ENCODE measurements around the gene NPAT. TPM values are rescaled to one million over a fixed set of nuclear protein-coding genes. Genes with fewer than 3 reads are reported as not detected.

Gene NPAT
- 10 to 100 TPM; 18.8 to 21.0 TPM for total RNA-seq

DNA sequence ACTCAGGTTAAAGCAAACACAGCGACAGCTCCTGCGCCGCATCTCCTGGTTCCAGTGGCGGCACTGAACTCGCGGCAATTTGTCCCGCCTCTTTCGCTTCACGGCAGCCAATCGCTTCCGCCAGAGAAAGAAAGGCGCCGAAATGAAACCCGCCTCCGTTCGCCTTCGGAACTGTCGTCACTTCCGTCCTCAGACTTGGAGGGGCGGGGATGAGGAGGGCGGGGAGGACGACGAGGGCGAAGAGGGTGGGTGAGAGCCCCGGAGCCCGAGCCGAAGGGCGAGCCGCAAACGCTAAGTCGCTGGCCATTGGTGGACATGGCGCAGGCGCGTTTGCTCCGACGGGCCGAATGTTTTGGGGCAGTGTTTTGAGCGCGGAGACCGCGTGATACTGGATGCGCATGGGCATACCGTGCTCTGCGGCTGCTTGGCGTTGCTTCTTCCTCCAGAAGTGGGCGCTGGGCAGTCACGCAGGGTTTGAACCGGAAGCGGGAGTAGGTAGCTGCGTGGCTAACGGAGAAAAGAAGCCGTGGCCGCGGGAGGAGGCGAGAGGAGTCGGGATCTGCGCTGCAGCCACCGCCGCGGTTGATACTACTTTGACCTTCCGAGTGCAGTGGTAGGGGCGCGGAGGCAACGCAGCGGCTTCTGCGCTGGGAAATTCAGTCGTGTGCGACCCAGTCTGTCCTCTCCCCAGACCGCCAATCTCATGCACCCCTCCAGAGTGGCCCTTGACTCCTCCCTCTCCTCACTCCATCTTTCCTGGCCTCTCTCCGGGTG, at the start of gene NPAT, which contains the start of gene ATM:
Gene NPAT (minus strand): TSS at position 65 of the 774 bp plus-strand sequence. CDS start 102 bp downstream, outside the sequence.
Gene ATM (plus strand): TSS at position 494 of the 774 bp plus-strand sequence. CDS start 4,558 bp downstream, outside the sequence.
- peak; percentile 95 for ATAC-seq (ENCODE audit: insufficient number of reproducible peaks, low FRiP score, low read depth)
- Histone ChIP-seq H3K4me3 (peak within 1 kb of the TSS; percentile 88), H3K27me3 (replicated peaks; ENCODE audit: insufficient read depth) (no peaks in the 10 kb centered on the region), H3K9me3 (no peaks in the 10 kb centered on the region), H3K4me1 (ENCODE audit: control insufficient read depth in 1 of 2, low read depth in 2 of 2) (peaks cover 22 to 49% of the 10 kb centered on the region in 2 donors), H3K36me3 (no peaks in the 10 kb centered on the region), H3K27ac (peak within 1 kb of the TSS; percentile 94 to 95)
- DNase-seq (ENCODE audit: low spot score) = peak; percentile 92
- TF ChIP-seq, protein P1, sequence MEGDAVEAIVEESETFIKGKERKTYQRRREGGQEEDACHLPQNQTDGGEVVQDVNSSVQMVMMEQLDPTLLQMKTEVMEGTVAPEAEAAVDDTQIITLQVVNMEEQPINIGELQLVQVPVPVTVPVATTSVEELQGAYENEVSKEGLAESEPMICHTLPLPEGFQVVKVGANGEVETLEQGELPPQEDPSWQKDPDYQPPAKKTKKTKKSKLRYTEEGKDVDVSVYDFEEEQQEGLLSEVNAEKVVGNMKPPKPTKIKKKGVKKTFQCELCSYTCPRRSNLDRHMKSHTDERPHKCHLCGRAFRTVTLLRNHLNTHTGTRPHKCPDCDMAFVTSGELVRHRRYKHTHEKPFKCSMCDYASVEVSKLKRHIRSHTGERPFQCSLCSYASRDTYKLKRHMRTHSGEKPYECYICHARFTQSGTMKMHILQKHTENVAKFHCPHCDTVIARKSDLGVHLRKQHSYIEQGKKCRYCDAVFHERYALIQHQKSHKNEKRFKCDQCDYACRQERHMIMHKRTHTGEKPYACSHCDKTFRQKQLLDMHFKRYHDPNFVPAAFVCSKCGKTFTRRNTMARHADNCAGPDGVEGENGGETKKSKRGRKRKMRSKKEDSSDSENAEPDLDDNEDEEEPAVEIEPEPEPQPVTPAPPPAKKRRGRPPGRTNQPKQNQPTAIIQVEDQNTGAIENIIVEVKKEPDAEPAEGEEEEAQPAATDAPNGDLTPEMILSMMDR (IDR thresholded peaks at IDR 0.05) = peak; percentile 46

DNA sequence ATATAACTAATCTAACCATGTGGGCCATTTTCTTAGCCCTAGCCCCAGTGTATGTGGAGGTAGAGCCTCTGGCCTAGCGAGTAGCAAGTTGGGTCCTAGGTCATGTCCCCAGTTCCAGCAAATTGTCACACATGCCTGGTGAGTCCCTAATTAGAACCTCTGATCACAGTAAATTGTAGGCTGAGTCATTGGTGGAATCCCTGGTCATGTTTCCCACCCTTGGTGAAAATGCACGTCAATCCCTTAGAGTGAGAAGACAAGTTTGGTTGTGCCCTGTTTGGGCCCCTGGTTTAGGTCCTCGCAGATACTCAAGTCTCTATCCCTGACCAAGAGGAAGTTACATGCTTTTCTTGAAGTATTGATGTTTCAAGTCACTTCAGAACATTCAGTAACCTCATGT, 47.1 kb upstream of the NPAT start:
- H3K4me1 ChIP-seq (ENCODE audit: control insufficient read depth in 1 of 2, low read depth in 2 of 2) = no peaks in the 10 kb centered on the region
- H3K36me3 ChIP-seq = peaks cover 25% of the 10 kb centered on the region
- DNase-seq (ENCODE audit: low spot score) = no peak
- H3K4me3 ChIP-seq = no peak overlapping the region
- no peak overlapping the region for H3K27ac ChIP-seq
- TF ChIP-seq, protein P1 (IDR thresholded peaks at IDR 0.05) = no peak
- H3K9me3 ChIP-seq = no peaks in the 10 kb centered on the region
- no peaks in the 10 kb centered on the region for H3K27me3 ChIP-seq (replicated peaks; ENCODE audit: insufficient read depth)
- no peak for ATAC-seq (ENCODE audit: insufficient number of reproducible peaks, low FRiP score, low read depth)

DNA sequence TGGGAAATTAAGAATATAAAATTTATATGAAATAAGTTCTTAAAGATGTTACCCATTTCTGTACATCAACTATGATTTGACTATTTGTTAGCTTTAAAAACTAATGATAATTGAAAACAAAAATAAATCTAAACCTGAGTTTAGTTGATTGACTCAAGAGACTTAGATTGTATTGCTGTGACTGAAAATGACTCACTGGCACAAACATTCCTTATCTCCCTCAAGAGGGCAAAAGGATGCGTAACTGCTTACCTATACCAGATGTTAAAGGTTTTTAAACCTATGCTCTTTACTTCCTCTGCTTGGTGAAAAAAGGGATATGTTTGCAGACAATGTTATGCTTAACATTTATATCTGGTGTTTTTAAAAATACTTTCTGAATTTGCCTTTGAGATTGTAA, 30.7 kb upstream of the NPAT start:
- H3K4me3 ChIP-seq = no peak overlapping the region
- TF ChIP-seq, protein P1 (IDR thresholded peaks at IDR 0.05) = no peak
- DNase-seq (ENCODE audit: low spot score) = no peak
- no peaks in the 10 kb centered on the region for H3K27me3 ChIP-seq (replicated peaks; ENCODE audit: insufficient read depth)
- no peaks in the 10 kb centered on the region for H3K4me1 ChIP-seq (ENCODE audit: control insufficient read depth in 1 of 2, low read depth in 2 of 2)
- no peak for ATAC-seq (ENCODE audit: insufficient number of reproducible peaks, low FRiP score, low read depth)
- no peaks in the 10 kb centered on the region for H3K9me3 ChIP-seq
- no peak overlapping the region for H3K27ac ChIP-seq
- H3K36me3 ChIP-seq = peaks cover 44% of the 10 kb centered on the region

DNA sequence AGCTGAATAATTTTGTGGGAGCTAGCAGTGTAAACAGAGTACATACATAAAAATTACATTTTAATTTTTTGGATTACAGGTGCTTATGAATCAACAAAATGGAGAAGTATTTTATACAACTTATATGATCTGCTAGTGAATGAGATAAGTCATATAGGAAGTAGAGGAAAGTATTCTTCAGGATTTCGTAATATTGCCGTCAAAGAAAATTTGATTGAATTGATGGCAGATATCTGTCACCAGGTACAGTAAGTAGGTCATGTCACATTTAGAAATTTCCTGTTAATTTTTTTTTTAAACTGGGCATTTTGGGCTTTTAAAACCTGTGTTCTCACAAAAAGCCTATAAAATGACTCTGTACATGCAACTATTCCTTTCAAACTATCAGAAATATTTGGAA, 24.4 kb upstream of the NPAT start:
- TF ChIP-seq, protein P1 (IDR thresholded peaks at IDR 0.05) = no peak
- H3K4me1 ChIP-seq (ENCODE audit: control insufficient read depth in 1 of 2, low read depth in 2 of 2) = no peaks in the 10 kb centered on the region
- no peak overlapping the region for H3K27ac ChIP-seq
- H3K27me3 ChIP-seq (replicated peaks; ENCODE audit: insufficient read depth) = no peaks in the 10 kb centered on the region
- ATAC-seq (ENCODE audit: insufficient number of reproducible peaks, low FRiP score, low read depth) (no peak), DNase-seq (ENCODE audit: low spot score) (no peak)
- H3K36me3 ChIP-seq = peaks cover 20% of the 10 kb centered on the region
- no peak overlapping the region for H3K4me3 ChIP-seq
- H3K9me3 ChIP-seq = no peaks in the 10 kb centered on the region

DNA sequence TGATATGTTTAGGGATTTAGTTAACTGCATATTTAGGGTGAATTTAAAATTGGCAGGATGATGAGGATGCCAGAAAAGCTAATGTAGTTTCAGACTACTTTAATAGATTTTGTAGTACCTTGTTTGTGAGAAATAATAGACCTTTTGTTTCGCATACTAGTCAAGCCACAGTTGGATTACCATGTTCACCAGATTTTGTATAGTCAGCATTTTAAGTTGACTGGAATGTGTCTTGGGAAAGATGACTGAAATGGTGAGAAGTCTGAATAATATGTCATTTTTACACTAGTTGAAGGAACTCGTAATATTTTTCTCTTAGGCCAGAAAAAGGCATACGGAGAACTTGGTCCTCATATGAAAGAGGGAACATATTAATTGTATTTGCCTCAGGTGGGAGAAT, 23.9 kb upstream of the NPAT start:
- no peaks in the 10 kb centered on the region for H3K9me3 ChIP-seq
- ATAC-seq (ENCODE audit: insufficient number of reproducible peaks, low FRiP score, low read depth) (no peak), DNase-seq (ENCODE audit: low spot score) (no peak)
- peaks cover 20% of the 10 kb centered on the region for H3K36me3 ChIP-seq
- TF ChIP-seq, protein P1 (IDR thresholded peaks at IDR 0.05) = no peak
- H3K4me3 ChIP-seq = no peak overlapping the region
- no peaks in the 10 kb centered on the region for H3K4me1 ChIP-seq (ENCODE audit: control insufficient read depth in 1 of 2, low read depth in 2 of 2)
- H3K27ac ChIP-seq = no peak overlapping the region
- no peaks in the 10 kb centered on the region for H3K27me3 ChIP-seq (replicated peaks; ENCODE audit: insufficient read depth)
